DND-41 (cell line): Measurements from ENCODE around the gene SP140L.

Experiments used
- CTCF ChIP-seq: IDR thresholded peaks from 2 replicates; pipeline ENCODE4 v1.5.1; 2012; ENCODE audit warnings: borderline replicate concordance, low read length, moderate library complexity, mild to moderate bottlenecking; ENCODE audit not compliant: poor library complexity, severe bottlenecking; ENCODE audit errors: extremely low read depth
- EZH2 ChIP-seq: IDR thresholded peaks from 3 replicates; pipeline ENCODE4 v1.6.1; 2012; ENCODE audit warnings: borderline replicate concordance, low read depth, mild to moderate bottlenecking, moderate library complexity, low read length, inconsistent platforms; ENCODE audit not compliant: severe bottlenecking

GRCh38 chr2:230343747-230344146, 16.8 kb downstream of the SP140L start:
- no peak for TF ChIP-seq CTCF
- TF ChIP-seq EZH2: no peak
